PC-3 (cell line): Measurements from ENCODE around the gene VAMP4. TPM values are rescaled to one million over a fixed set of nuclear protein-coding genes. Genes with fewer than 3 reads are reported as not detected.
A peak's percentile ranks its signal among the peaks of the same experiment; 100 is the strongest.

Source experiments
- ATAC-seq: fragments of 200-7000 bp; cut with Tn5 transposase; 2 replicates; pipeline ENCODE4 v1.9.1; 2020; ENCODE audit warnings: mild to moderate bottlenecking, moderate library complexity
- BruUV-seq: library from RNA; stranded (reverse); fragments of 400-500 nt; replicated peaks from 2 replicates; lab custom pipeline; 2021; lab: Mats Ljungman, UMichigan
- CTCF ChIA-PET: fragments of 300-600 bp; sonication (Branson Sonifier 250); formaldehyde crosslinking; loops from one replicate; lab custom pipeline; 2022; ENCODE audit warnings: antibody characterized with exemption; lab: Charles Lee
- POLR2A ChIA-PET: fragments of 300-600 bp; sonication (Branson Sonifier 250); formaldehyde crosslinking; loops from one replicate; lab custom pipeline; 2022; ENCODE audit warnings: antibody characterized with exemption; ENCODE audit not compliant: unreplicated experiment; lab: Charles Lee
- DNase-seq: peaks from one replicate; pipeline ENCODE4 v3.0.0-alpha.2; 2015
- H2AFZ ChIP-seq: fragments of 300-600 bp; sonication (generic); 2 replicates; pipeline ENCODE4 v1.6.0; 2016; ENCODE audit warnings: antibody characterized with exemption, low read length
- H3F3A ChIP-seq: fragments of 300-600 bp; sonication (generic); one replicate; pipeline ENCODE4 v1.6.0; 2017; ENCODE audit warnings: antibody characterized with exemption, low read length, control low read depth, mild to moderate bottlenecking; ENCODE audit not compliant: unreplicated experiment
- H3K27ac ChIP-seq: fragments of 300-600 bp; sonication (generic); 2 replicates; pipeline ENCODE4 v1.5.1; 2016; ENCODE audit warnings: mild to moderate bottlenecking, low read length
- H3K27me3 ChIP-seq: fragments of 300-600 bp; sonication (generic); 2 replicates; pipeline ENCODE4 v1.6.1; 2016; ENCODE audit warnings: low read length, mixed read lengths
- H3K36me3 ChIP-seq: fragments of 300-600 bp; sonication (generic); 2 replicates; pipeline ENCODE4 v1.6.1; 2016; ENCODE audit warnings: low read depth, mixed run types, low read length, mixed read lengths
- H3K4me1 ChIP-seq: fragments of 300-600 bp; sonication (generic); 2 replicates; pipeline ENCODE4 v1.5.1; 2016; ENCODE audit warnings: low read length; ENCODE audit not compliant: insufficient read depth
- H3K4me2 ChIP-seq: fragments of 300-600 bp; sonication (generic); 2 replicates; pipeline ENCODE4 v1.6.0; 2016; ENCODE audit warnings: low read length
- H3K4me3 ChIP-seq: fragments of 300-600 bp; sonication (generic); 2 replicates; pipeline ENCODE4 v1.5.1; 2016; ENCODE audit warnings: mild to moderate bottlenecking, low read length, mixed read lengths
- H3K79me2 ChIP-seq: fragments of 300-600 bp; sonication (generic); 2 replicates; pipeline ENCODE4 v1.6.1; 2017; ENCODE audit warnings: low read length, mixed read lengths
- H3K9ac ChIP-seq: fragments of 300-600 bp; sonication (generic); 2 replicates; pipeline ENCODE4 v1.6.0; 2016; ENCODE audit warnings: mild to moderate bottlenecking, low read length
- H3K9me2 ChIP-seq: fragments of 300-600 bp; sonication (generic); replicated peaks from 2 replicates; pipeline ENCODE4 v1.6.1; 2016; ENCODE audit warnings: mixed run types, low read length, mixed read lengths
- H3K9me3 ChIP-seq: fragments of 300-600 bp; sonication (generic); 2 replicates; pipeline ENCODE4 v1.6.1; 2016; ENCODE audit warnings: low read length, mixed read lengths
- H4K20me1 ChIP-seq: fragments of 300-600 bp; sonication (generic); 2 replicates; pipeline ENCODE4 v1.6.1; 2016; ENCODE audit warnings: low read length, mixed read lengths
- EZH2 ChIP-seq: fragments of 300-600 bp; sonication (generic); IDR thresholded peaks from one replicate; pipeline ENCODE4 v1.6.1; 2017; ENCODE audit warnings: antibody characterized with exemption, mild to moderate bottlenecking, low read length; ENCODE audit not compliant: unreplicated experiment
- EZH2phosphoT487 ChIP-seq: fragments of 300-600 bp; sonication (generic); IDR thresholded peaks from 2 replicates; pipeline ENCODE4 v1.6.1; 2018; ENCODE audit warnings: mild to moderate bottlenecking, antibody characterized with exemption, low read length, borderline replicate concordance
- intact Hi-C: fragments of 100-400 bp; cut with micrococcal nuclease; formaldehyde crosslinking; loops from 2 replicates; pipeline ENCODE4 v1.9.0; 2023
- total RNA-seq: library from RNA; depleted of rRNA; stranded (reverse); fragments of >200 nt; gene quantifications from 2 replicates; pipeline ENCODE4 v1.2.3, GENCODE V29; 2014
- TF ChIP-seq, protein P1 (sequence below): fragments of 300-600 bp; sonication (generic); conservative IDR thresholded peaks from 2 replicates; pipeline ENCODE4 v1.5.1; 2017; ENCODE audit warnings: antibody characterized with exemption, low read depth, mild to moderate bottlenecking, low read length

Gene VAMP4
- total RNA-seq, 1 experiment from 2014 or later = 7.2 TPM

DNA sequence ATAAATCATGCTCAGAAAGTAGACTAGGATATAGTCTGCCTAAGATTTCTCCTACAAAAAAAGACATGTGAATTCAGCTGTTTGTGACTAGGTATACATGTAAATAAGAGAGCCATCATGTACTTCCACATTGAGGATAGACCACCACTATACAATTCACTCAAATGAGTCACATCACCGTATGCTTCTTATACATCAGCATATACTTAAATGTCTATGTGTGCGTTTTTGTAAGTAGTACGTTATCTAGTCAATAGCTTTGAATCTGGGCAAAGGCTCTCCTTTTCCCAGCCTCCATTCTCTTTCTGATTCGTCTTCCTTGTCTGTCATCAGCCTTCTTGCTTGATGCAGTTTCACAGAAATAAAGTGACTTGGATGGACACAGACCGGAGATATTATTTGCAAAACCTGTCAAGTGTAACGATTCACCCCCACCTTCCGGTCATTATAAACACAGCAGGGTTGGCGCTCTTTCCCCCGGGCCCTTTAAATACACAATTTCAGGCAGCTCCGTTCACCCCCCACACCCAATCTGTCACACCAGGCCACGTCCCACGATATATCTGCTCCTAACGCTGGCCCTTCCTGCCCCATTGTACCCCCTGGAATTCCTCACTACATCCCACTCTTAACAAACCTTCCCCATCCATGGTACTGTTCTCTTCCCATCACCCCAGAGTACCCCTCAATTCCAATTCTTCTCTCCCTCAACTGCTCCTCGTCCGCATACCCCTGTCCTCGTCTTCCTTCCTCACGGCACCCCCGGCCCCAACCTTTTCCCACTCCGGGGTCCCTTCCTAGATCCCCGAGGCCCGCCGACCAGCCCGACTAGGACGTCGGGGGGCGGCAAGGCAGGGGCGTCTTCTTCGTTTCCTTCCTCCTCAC lies 636 bp downstream of the VAMP4 start:
- peaks cover 40% of the 10 kb centered on the region for H3K4me1 ChIP-seq
- H3K9me3 ChIP-seq = no peaks in the 10 kb centered on the region
- H3K79me2 ChIP-seq = peaks cover 29% of the 10 kb centered on the region
- no peaks in the 10 kb centered on the region for H3K9me2 ChIP-seq
- TF ChIP-seq, protein P1, sequence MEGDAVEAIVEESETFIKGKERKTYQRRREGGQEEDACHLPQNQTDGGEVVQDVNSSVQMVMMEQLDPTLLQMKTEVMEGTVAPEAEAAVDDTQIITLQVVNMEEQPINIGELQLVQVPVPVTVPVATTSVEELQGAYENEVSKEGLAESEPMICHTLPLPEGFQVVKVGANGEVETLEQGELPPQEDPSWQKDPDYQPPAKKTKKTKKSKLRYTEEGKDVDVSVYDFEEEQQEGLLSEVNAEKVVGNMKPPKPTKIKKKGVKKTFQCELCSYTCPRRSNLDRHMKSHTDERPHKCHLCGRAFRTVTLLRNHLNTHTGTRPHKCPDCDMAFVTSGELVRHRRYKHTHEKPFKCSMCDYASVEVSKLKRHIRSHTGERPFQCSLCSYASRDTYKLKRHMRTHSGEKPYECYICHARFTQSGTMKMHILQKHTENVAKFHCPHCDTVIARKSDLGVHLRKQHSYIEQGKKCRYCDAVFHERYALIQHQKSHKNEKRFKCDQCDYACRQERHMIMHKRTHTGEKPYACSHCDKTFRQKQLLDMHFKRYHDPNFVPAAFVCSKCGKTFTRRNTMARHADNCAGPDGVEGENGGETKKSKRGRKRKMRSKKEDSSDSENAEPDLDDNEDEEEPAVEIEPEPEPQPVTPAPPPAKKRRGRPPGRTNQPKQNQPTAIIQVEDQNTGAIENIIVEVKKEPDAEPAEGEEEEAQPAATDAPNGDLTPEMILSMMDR = no peak
- TF ChIP-seq EZH2 = no peak
- H3K4me2 ChIP-seq = peak overlapping the region; percentile 78
- peak overlapping the region; percentile 75 for H3K4me3 ChIP-seq
- peak; percentile 28 for ATAC-seq
- peak overlapping the region; percentile 95 for H2AFZ ChIP-seq
- H4K20me1 ChIP-seq = no peaks in the 10 kb centered on the region
- peak overlapping the region; percentile 74 for H3K27ac ChIP-seq
- peaks cover 10% of the 10 kb centered on the region for H3F3A ChIP-seq
- ChIA-PET CTCF (interaction anchor here (0.5 to 2.4 kb wide), 5 partner anchors 26 to 658 kb away, joined by 3 to 10 read pairs (median 5); partner anchors contain the start of gene METTL13), POLR2A (interaction anchor here (0.6 kb wide), 1 partner anchor 302 kb away, joined by 3 read pairs; no protein-coding TSS in a partner anchor)
- DNase-seq = peak; percentile 82
- peak overlapping the region; percentile 78 for H3K9ac ChIP-seq
- intact Hi-C loops = loop anchor here (1.0 kb wide), 1 partner anchor 96 kb away; no protein-coding TSS in a partner anchor
- no peaks in the 10 kb centered on the region for H3K27me3 ChIP-seq
- TSS peak; percentile 45 for BruUV-seq
- peaks cover 12% of the 10 kb centered on the region; the same call in 1 of the 2 replicates for H3K36me3 ChIP-seq

DNA sequence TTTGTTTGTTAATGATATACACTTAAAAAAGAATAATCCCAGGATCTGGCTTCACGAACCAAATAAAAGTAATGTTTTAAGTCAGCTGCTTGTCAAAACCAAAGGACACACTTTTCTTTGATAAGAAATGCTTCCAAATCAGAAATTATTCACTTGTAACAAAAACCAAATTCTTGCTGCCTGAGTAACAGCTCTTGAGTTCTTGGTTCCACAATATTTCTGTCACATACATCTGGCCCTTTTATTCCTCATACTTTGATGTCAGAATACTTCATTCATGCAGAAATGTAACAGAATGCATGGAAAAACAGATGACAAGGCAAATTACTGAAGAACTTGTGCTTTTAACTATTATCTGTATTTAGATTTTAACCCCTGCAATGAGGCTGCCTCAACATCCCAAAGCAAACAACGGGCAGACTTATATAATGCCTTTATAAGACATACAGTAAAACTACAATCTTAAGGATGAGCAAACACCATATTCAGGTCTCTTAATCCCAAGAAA lies 1.5 kb downstream of the VAMP4 start:
- CTCF ChIA-PET = interaction anchor here (0.7 to 2.4 kb wide), 4 partner anchors 25 to 659 kb away, joined by 3 to 10 read pairs (median 6); partner anchors contain the start of gene METTL13
- TF ChIP-seq EZH2 (no peak), EZH2phosphoT487 (no peak)
- TF ChIP-seq, protein P1 = no peak
- no peaks in the 10 kb centered on the region for H4K20me1 ChIP-seq
- DNase-seq (peak; percentile 31), ATAC-seq (no peak)
- H3K9me3 ChIP-seq = no peaks in the 10 kb centered on the region
- no peak overlapping the region for H3K9ac ChIP-seq
- H3K36me3 ChIP-seq = peaks cover 12% of the 10 kb centered on the region; the same call in 1 of the 2 replicates
- intact Hi-C loops = no loop called here
- H3K4me1 ChIP-seq = peaks cover 40% of the 10 kb centered on the region
- POLR2A ChIA-PET = no interaction called here
- no peak overlapping the region for H3K27ac ChIP-seq
- peaks cover 29% of the 10 kb centered on the region for H3K79me2 ChIP-seq
- peak overlapping the region; percentile 75 for H3K4me3 ChIP-seq
- peak overlapping the region; percentile 95; the same call in 1 of the 2 replicates for H2AFZ ChIP-seq
- no peaks in the 10 kb centered on the region for H3K9me2 ChIP-seq
- no TSS peak for BruUV-seq
- H3F3A ChIP-seq = peaks cover 10% of the 10 kb centered on the region
- H3K4me2 ChIP-seq = peak overlapping the region; percentile 78
- H3K27me3 ChIP-seq = no peaks in the 10 kb centered on the region
